Loucy (cell line): ENCODE measurements around the gene ZFP36.

Source experiments
- H2AFZ ChIP-seq: fragments of 200-600 bp; sonication (generic); 2 replicates; pipeline ENCODE4 v1.6.0; 2016; ENCODE audit warnings: antibody characterized with exemption, mild to moderate bottlenecking, low read length, moderate library complexity
- H3F3A ChIP-seq: fragments of 200-600 bp; 2 replicates; pipeline ENCODE4 v1.6.0; 2016; ENCODE audit warnings: antibody characterized with exemption, low read depth, mild to moderate bottlenecking
- H3K27me3 ChIP-seq: fragments of 200-600 bp; sonication (generic); 2 replicates; pipeline ENCODE4 v1.6.1; 2014; ENCODE audit warnings: low read length, mild to moderate bottlenecking; ENCODE audit not compliant: insufficient read depth, poor library complexity, severe bottlenecking
- H3K36me3 ChIP-seq: fragments of 200-600 bp; sonication (generic); 2 replicates; pipeline ENCODE4 v1.6.1; 2016; ENCODE audit warnings: low read length; ENCODE audit not compliant: insufficient read depth
- H3K4me1 ChIP-seq: fragments of 200-600 bp; sonication (generic); 2 replicates; pipeline ENCODE4 v1.5.1; 2014; ENCODE audit warnings: low read length, mild to moderate bottlenecking; ENCODE audit not compliant: insufficient read depth, poor library complexity, severe bottlenecking
- H3K4me2 ChIP-seq: fragments of 200-600 bp; sonication (generic); 2 replicates; pipeline ENCODE4 v1.6.0; 2014; ENCODE audit warnings: antibody characterized with exemption, low read length, low read depth, mild to moderate bottlenecking; ENCODE audit not compliant: poor library complexity, severe bottlenecking
- H3K4me3 ChIP-seq: fragments of 200-600 bp; sonication (generic); 2 replicates; pipeline ENCODE4 v1.5.1; 2014; ENCODE audit warnings: low read length, mild to moderate bottlenecking, mixed read lengths; ENCODE audit not compliant: poor library complexity, severe bottlenecking
- H3K79me2 ChIP-seq: fragments of 200-600 bp; sonication (generic); 2 replicates; pipeline ENCODE4 v1.6.1; 2014; ENCODE audit warnings: low read length; ENCODE audit not compliant: insufficient read depth
- H3K9ac ChIP-seq: fragments of 200-600 bp; sonication (generic); 2 replicates; pipeline ENCODE4 v1.6.0; 2014; ENCODE audit warnings: mild to moderate bottlenecking, low read depth, low read length, moderate library complexity; ENCODE audit not compliant: poor library complexity, severe bottlenecking
- H3K9me2 ChIP-seq: fragments of 200-600 bp; sonication (generic); replicated peaks from 2 replicates; pipeline ENCODE4 v1.6.1; 2016; ENCODE audit warnings: low read depth, low read length, mixed read lengths
- H3K9me3 ChIP-seq: fragments of 200-600 bp; sonication (generic); 2 replicates; pipeline ENCODE4 v1.6.1; 2014; ENCODE audit warnings: mild to moderate bottlenecking, antibody characterized with exemption, low read length, low read depth; ENCODE audit not compliant: insufficient read depth
- H4K20me1 ChIP-seq: fragments of 200-600 bp; sonication (generic); 2 replicates; pipeline ENCODE4 v1.6.0; 2014; ENCODE audit warnings: antibody characterized with exemption, low read length, mild to moderate bottlenecking; ENCODE audit not compliant: insufficient read depth, poor library complexity, severe bottlenecking
- EZH2phosphoT487 ChIP-seq: fragments of 200-600 bp; IDR thresholded peaks from 2 replicates; pipeline ENCODE4 v1.6.1; 2018; ENCODE audit warnings: antibody characterized with exemption, mild to moderate bottlenecking, moderate library complexity, borderline replicate concordance
- TF ChIP-seq, protein P1 (sequence below): fragments of 200-600 bp; sonication (generic); conservative IDR thresholded peaks from 2 replicates; pipeline ENCODE4 v1.5.1; 2014; ENCODE audit warnings: mild to moderate bottlenecking, antibody characterized with exemption, low read length

Gene ZFP36

GRCh38 chr19:39407410-39407659 is 688 bp downstream of the ZFP36 start:
- Histone ChIP-seq H3K9me3 (no peaks in the 10 kb centered on the region), H3K4me3 (peak overlapping the region; percentile 93), H3K9me2 (no peaks in the 10 kb centered on the region), H3K79me2 (peaks cover 41% of the 10 kb centered on the region), H3K27me3 (no peaks in the 10 kb centered on the region), H3K4me1 (peaks cover 46% of the 10 kb centered on the region), H2AFZ (peak overlapping the region; percentile 57; the same call in 1 of the 2 replicates), H4K20me1 (peaks cover 26% of the 10 kb centered on the region), H3K36me3 (no peaks in the 10 kb centered on the region), H3F3A (peaks cover 3% of the 10 kb centered on the region), H3K9ac (peak overlapping the region; percentile 94), H3K4me2 (peak overlapping the region; percentile 97)
- TF ChIP-seq, protein P1, sequence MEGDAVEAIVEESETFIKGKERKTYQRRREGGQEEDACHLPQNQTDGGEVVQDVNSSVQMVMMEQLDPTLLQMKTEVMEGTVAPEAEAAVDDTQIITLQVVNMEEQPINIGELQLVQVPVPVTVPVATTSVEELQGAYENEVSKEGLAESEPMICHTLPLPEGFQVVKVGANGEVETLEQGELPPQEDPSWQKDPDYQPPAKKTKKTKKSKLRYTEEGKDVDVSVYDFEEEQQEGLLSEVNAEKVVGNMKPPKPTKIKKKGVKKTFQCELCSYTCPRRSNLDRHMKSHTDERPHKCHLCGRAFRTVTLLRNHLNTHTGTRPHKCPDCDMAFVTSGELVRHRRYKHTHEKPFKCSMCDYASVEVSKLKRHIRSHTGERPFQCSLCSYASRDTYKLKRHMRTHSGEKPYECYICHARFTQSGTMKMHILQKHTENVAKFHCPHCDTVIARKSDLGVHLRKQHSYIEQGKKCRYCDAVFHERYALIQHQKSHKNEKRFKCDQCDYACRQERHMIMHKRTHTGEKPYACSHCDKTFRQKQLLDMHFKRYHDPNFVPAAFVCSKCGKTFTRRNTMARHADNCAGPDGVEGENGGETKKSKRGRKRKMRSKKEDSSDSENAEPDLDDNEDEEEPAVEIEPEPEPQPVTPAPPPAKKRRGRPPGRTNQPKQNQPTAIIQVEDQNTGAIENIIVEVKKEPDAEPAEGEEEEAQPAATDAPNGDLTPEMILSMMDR = no peak
- no peak for TF ChIP-seq EZH2phosphoT487

- Histone ChIP-seq H3K9me2 (no peaks in the 10 kb centered on the region), H3K9ac (peak overlapping the region; percentile 94), H3K9me3 (no peaks in the 10 kb centered on the region), H3K27me3 (peaks cover 1% of the 10 kb centered on the region), H3K36me3 (no peaks in the 10 kb centered on the region), H3K79me2 (peaks cover 42% of the 10 kb centered on the region), H3K4me3 (peak overlapping the region; percentile 93), H3K4me1 (peaks cover 41% of the 10 kb centered on the region), H2AFZ (no peak overlapping the region), H3K4me2 (peak overlapping the region; percentile 97), H4K20me1 (peaks cover 26% of the 10 kb centered on the region), H3F3A (peaks cover 3% of the 10 kb centered on the region)
- TF ChIP-seq EZH2phosphoT487 = no peak
- TF ChIP-seq, protein P1 = no peak
These were observed 1.2 kb downstream of the ZFP36 start for GRCh38 chr19:39407660-39408391.

GRCh38 chr19:39408392-39409207 is 2.0 kb downstream of the ZFP36 start:
- peaks cover 5% of the 10 kb centered on the region for H3K27me3 ChIP-seq
- H3K9ac ChIP-seq = peak overlapping the region; percentile 94
- no peaks in the 10 kb centered on the region for H3K9me2 ChIP-seq
- peaks cover 26% of the 10 kb centered on the region for H4K20me1 ChIP-seq
- H3K79me2 ChIP-seq = peaks cover 49% of the 10 kb centered on the region
- H2AFZ ChIP-seq = no peak overlapping the region
- peaks cover 3% of the 10 kb centered on the region for H3F3A ChIP-seq
- no peaks in the 10 kb centered on the region for H3K9me3 ChIP-seq
- peak overlapping the region; percentile 93 for H3K4me3 ChIP-seq
- peaks cover 34% of the 10 kb centered on the region for H3K4me1 ChIP-seq
- H3K36me3 ChIP-seq = no peaks in the 10 kb centered on the region
- peak overlapping the region; percentile 97 for H3K4me2 ChIP-seq
- no peak for TF ChIP-seq EZH2phosphoT487
- TF ChIP-seq, protein P1 = no peak
